ENCODE data around the gene ARL4C.

DNA sequence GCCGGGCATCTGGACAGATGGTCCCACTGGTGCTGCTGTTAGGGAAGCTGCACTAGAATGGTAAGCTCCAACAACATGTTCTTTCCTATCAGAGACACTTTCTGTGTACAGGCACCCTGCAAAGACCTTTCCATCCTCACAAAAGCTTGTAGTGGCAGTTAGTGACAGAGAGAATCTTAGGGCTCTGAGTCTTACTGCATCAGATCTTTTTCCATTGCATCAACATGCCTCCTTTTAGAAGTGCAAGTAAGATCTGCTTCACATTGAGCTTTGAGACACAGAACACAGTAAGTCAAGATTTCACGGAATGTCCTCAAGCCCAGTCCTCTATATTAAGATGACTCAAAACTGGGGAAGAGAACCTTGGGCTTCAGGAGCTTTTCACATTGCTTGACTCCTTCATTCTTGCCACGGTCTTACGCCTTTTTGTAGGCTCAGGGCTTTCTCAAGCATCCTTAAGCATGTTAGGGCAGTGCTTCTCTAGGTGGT lies 52.6 kb downstream of the ARL4C start:
- no peak for TF ChIP-seq CTCF (IDR thresholded peaks at IDR 0.05)
- TF ChIP-seq POLR2A (IDR thresholded peaks at IDR 0.05), result no peak
- no peak for TF ChIP-seq EP300 (IDR thresholded peaks at IDR 0.05)

Data from stomach (tissue), 4 donors.